Activated CD8-positive, alpha-beta memory T cell treated with anti-CD3 and anti-CD28 coated beads, Interleukin-2, amount 50 U/mL, for 1 hour (primary cell): ENCODE measurements around the gene PLCD1.

Experiments used
- DNase-seq: peaks from one replicate; pipeline ENCODE4 v3.0.0-alpha.2; 2020; ENCODE audit errors: extremely low read depth

Gene PLCD1

GRCh38 chr3:37964146-37964545, 65.3 kb downstream of the PLCD1 start:
- no peak for DNase-seq

- DNase-seq = no peak
These were observed 65.8 kb downstream of the PLCD1 start for GRCh38 chr3:37963635-37964034.

- no peak for DNase-seq
These were observed 66.4 kb downstream of the PLCD1 start for GRCh38 chr3:37963016-37963415.

GRCh38 chr3:37961622-37962431, 67.6 kb downstream of the PLCD1 start:
- no peak for DNase-seq

- no peak for DNase-seq
These were observed 71.9 kb downstream of the PLCD1 start for GRCh38 chr3:37957539-37957936.
